Caco-2 (cell line): ENCODE data around the gene CCDC32. TPM values are rescaled to one million over a fixed set of nuclear protein-coding genes. Genes with fewer than 3 reads are reported as not detected.

Experiments used
- BruUV-seq: library from RNA; stranded (reverse); fragments of 400-500 nt; replicated peaks from 2 replicates; lab custom pipeline; 2021; lab: Mats Ljungman, UMichigan
- CTCF ChIA-PET: fragments of 300-600 bp; sonication (Branson Sonifier 250); formaldehyde crosslinking; loops from one replicate; lab custom pipeline; 2022; ENCODE audit warnings: antibody characterized with exemption; lab: Charles Lee
- POLR2A ChIA-PET: fragments of 300-600 bp; sonication (Branson Sonifier 250); formaldehyde crosslinking; loops from one replicate; lab custom pipeline; 2022; ENCODE audit warnings: antibody characterized with exemption; lab: Charles Lee
- DNase-seq, 2 experiments: peaks; one replicate each; pipeline versions ENCODE4 v3.0.0 to v3.0.0-alpha.2; 2020 to 2022
- H3K27me3 ChIP-seq: replicated peaks from 2 replicates; pipeline ENCODE4 v1.6.0; 2011; ENCODE audit warnings: low read length; ENCODE audit not compliant: control insufficient read depth, insufficient read depth
- H3K36me3 ChIP-seq: 2 replicates; pipeline ENCODE4 v1.5.1; 2011; ENCODE audit warnings: low read length; ENCODE audit not compliant: control insufficient read depth, insufficient read depth
- H3K4me1 ChIP-seq: fragments of 250-450 bp; sonication (Bioruptor Pico); 2 replicates; pipeline ENCODE4 v1.5.1; 2020; ENCODE audit warnings: mild to moderate bottlenecking
- H3K4me3 ChIP-seq: 2 replicates; pipeline ENCODE4 v1.5.1; 2011; ENCODE audit warnings: low read depth, mild to moderate bottlenecking, control low read depth, low read length
- H3K9me3 ChIP-seq: fragments of 250-450 bp; sonication (Bioruptor Pico); 2 replicates; pipeline ENCODE4 v1.5.1; 2020; ENCODE audit warnings: mild to moderate bottlenecking, moderate library complexity
- H3K27ac Mint-ChIP-seq: one replicate; pipeline ENCODE4 v1.8.0; 2022; ENCODE audit warnings: mixed read lengths; ENCODE audit not compliant: unreplicated experiment
- H3K27me3 Mint-ChIP-seq: one replicate; pipeline ENCODE4 v1.8.0; 2022; ENCODE audit warnings: mixed read lengths; ENCODE audit not compliant: insufficient read depth, unreplicated experiment
- H3K36me3 Mint-ChIP-seq: one replicate; pipeline ENCODE4 v1.8.0; 2022; ENCODE audit warnings: mild to moderate bottlenecking, mixed read lengths; ENCODE audit not compliant: insufficient read depth, unreplicated experiment
- H3K4me1 Mint-ChIP-seq: one replicate; pipeline ENCODE4 v1.8.0; 2022; ENCODE audit warnings: low read depth, mixed read lengths; ENCODE audit not compliant: unreplicated experiment
- H3K4me3 Mint-ChIP-seq: one replicate; pipeline ENCODE4 v1.8.0; 2022; ENCODE audit warnings: mild to moderate bottlenecking, moderate library complexity, mixed read lengths; ENCODE audit not compliant: unreplicated experiment
- H3K9me3 Mint-ChIP-seq: one replicate; pipeline ENCODE4 v1.8.0; 2022; ENCODE audit warnings: mixed read lengths; ENCODE audit not compliant: unreplicated experiment
- CTCF ChIP-seq, 2 experiments: fragments of 200-600 bp in 1 of 2; IDR thresholded peaks; 1 replicate in 1 of 2; 2 replicates in 1 of 2; pipeline versions ENCODE4 v1.5.1 to v1.8.0; 2011 to 2022; ENCODE audit warnings: antibody characterized with exemption in 1 of 2, control low read depth in 1 of 2, inconsistent platforms in 1 of 2, low read depth in 1 of 2, low read length in 1 of 2, mild to moderate bottlenecking in 1 of 2, moderate library complexity in 1 of 2; ENCODE audit not compliant: insufficient read depth in 1 of 2, severe bottlenecking in 1 of 2, unreplicated experiment in 1 of 2
- intact Hi-C: fragments of 100-400 bp; cut with micrococcal nuclease; formaldehyde crosslinking; loops from one replicate; pipeline ENCODE4 v1.10.0; 2022; ENCODE audit not compliant: unreplicated experiment
- total RNA-seq: library from RNA; stranded (reverse); gene quantifications from 2 replicates; pipeline ENCODE4 v1.2.3, GENCODE V29; 2022

The CCDC32 gene
- total RNA-seq, 1 experiment from 2014 or later = 11.7 TPM

- Mint-ChIP-seq H3K9me3 (no peaks in the 10 kb centered on the region), H3K4me3 (no peak overlapping the region), H3K36me3 (no peaks in the 10 kb centered on the region), H3K27ac (no peak overlapping the region), H3K27me3 (no peaks in the 10 kb centered on the region), H3K4me1 (no peaks in the 10 kb centered on the region)
- DNase-seq = peak in 1 of 2 experiments; percentile 15
- TF ChIP-seq CTCF (IDR thresholded peaks at IDR 0.05; ENCODE audit: insufficient read depth in 1 of 2, low read depth in 1 of 2, low read length in 1 of 2, severe bottlenecking in 1 of 2, unreplicated experiment in 1 of 2) = no peak
- Histone ChIP-seq H3K4me1 (no peaks in the 10 kb centered on the region), H3K9me3 (no peaks in the 10 kb centered on the region), H3K4me3 (no peak overlapping the region), H3K36me3 (no peaks in the 10 kb centered on the region; the same call in 1 of the 2 replicates), H3K27me3 (no peaks in the 10 kb centered on the region)
- intact Hi-C loops = no loop called here
- CTCF ChIA-PET = no interaction called here
- POLR2A ChIA-PET = no interaction called here
- BruUV-seq = no TSS peak
Observed at GRCh38 chr15:40558952-40559742, 5.7 kb downstream of the CCDC32 start.

- no peaks in the 10 kb centered on the region for H3K27me3 Mint-ChIP-seq
- CTCF ChIA-PET = no interaction called here
- H3K36me3 ChIP-seq = no peaks in the 10 kb centered on the region
- no peaks in the 10 kb centered on the region for H3K4me1 ChIP-seq
- no peaks in the 10 kb centered on the region for H3K9me3 ChIP-seq
- BruUV-seq = no TSS peak
- H3K27ac Mint-ChIP-seq = no peak overlapping the region
- H3K4me3 Mint-ChIP-seq = no peak overlapping the region
- POLR2A ChIA-PET = no interaction called here
- no peak for DNase-seq
- intact Hi-C loops = no loop called here
- peaks cover 6% of the 10 kb centered on the region for H3K36me3 Mint-ChIP-seq
- no peaks in the 10 kb centered on the region for H3K27me3 ChIP-seq
- H3K4me1 Mint-ChIP-seq = no peaks in the 10 kb centered on the region
- TF ChIP-seq CTCF (IDR thresholded peaks at IDR 0.05; ENCODE audit: insufficient read depth in 1 of 2, low read depth in 1 of 2, low read length in 1 of 2, severe bottlenecking in 1 of 2, unreplicated experiment in 1 of 2) = no peak
- no peak overlapping the region for H3K4me3 ChIP-seq
- H3K9me3 Mint-ChIP-seq = no peaks in the 10 kb centered on the region
Observed at GRCh38 chr15:40555876-40556275, 9.0 kb downstream of the CCDC32 start.

GRCh38 chr15:40554161-40554525, 10.7 kb downstream of the CCDC32 start:
- Mint-ChIP-seq H3K36me3 (peaks cover 6% of the 10 kb centered on the region), H3K4me3 (no peak overlapping the region), H3K9me3 (no peaks in the 10 kb centered on the region), H3K4me1 (no peaks in the 10 kb centered on the region), H3K27me3 (no peaks in the 10 kb centered on the region), H3K27ac (no peak overlapping the region)
- BruUV-seq = no TSS peak
- H3K9me3 ChIP-seq = no peaks in the 10 kb centered on the region
- ChIA-PET POLR2A (no interaction called here), CTCF (no interaction called here)
- no peak for DNase-seq
- H3K27me3 ChIP-seq = no peaks in the 10 kb centered on the region
- no peaks in the 10 kb centered on the region for H3K36me3 ChIP-seq
- H3K4me3 ChIP-seq = no peak overlapping the region
- TF ChIP-seq CTCF (IDR thresholded peaks at IDR 0.05; ENCODE audit: insufficient read depth in 1 of 2, low read depth in 1 of 2, low read length in 1 of 2, severe bottlenecking in 1 of 2, unreplicated experiment in 1 of 2) = no peak
- intact Hi-C loops = no loop called here
- H3K4me1 ChIP-seq = no peaks in the 10 kb centered on the region
